Stimulated activated CD8-positive, alpha-beta memory T cell treated with anti-CD3 and anti-CD28 coated beads, Interleukin-12 subunit alpha, Interleukin-12 subunit beta, amount 100 ng/mL, for 4 hours (primary cell): Measurements from ENCODE around the gene DNM1L.
A peak's percentile ranks its signal among the peaks of the same experiment; 100 is the strongest.

Experiments used
- DNase-seq: peaks from one replicate; pipeline ENCODE4 v3.0.0-alpha.2; 2020; ENCODE audit warnings: low read depth

The DNM1L gene

DNA sequence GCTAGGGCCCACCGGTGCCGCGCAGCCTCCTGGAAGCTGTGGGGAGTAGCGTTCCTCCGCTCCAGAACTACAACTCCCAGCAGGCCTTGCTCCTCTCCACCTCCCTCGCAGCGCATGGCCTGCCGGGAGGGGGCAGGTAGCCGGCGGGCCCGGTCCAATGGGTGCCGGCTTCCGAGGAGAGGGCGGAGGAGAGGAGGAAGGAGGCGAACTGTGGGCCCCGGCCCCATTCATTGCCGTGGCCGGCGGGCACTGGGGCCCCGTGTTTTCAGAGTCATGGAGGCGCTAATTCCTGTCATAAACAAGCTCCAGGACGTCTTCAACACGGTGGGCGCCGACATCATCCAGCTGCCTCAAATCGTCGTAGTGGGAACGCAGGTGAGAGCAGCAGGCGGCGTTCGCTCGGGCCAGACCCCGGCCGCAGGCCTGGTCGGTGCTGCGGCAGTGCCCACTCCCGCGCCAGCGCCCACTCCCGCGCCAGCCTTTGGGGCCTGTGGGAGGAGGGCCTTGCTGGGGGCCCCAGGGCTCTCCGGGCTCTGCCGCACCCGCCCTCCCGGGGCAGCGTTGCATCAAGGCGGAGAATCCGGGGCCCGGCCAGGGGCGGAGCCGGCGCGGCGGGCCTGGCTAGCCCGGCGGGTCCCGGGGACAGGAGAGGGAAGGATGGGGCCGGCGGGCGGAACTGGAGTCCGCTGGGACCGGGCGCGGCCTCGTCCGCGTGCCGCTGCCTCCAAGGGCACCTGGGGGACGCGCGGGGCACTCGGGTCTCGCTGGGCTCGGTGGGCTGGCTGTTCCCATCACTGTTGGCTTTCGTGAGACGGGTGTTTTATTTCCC, at the start of gene DNM1L:
DNM1L (plus strand) TSS at position 211 of the 829 bp plus-strand sequence; CDS start at position 274, 63 bp downstream.
- DNase-seq, result peak; percentile 83

DNA sequence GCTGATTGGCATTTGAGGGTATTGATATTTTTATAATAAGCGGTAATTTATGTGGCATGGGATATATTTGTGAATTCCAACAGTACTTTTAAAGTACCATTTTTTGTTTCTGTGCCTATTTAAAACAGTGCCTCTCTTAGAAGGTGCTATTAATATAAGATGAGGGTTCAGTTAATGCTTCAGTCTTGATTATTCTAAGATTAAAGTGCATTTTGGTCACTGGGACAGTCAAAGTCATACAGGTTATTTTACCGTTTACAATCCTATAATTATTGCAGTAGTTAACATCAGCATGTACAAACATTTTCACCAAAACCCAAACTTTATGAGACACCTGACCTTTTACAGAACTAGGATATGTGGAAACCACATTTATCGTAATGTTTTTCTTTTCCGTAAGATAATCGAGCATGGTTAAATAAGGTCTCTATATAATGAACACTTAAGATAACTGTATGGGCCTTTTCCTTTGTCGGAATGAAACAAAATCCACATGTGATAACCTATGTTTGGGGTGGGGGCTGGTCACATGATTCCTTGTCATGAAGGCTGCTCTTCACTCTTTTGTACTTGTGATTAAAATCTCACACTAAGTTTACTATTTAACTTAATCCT, 37.7 kb upstream of the DNM1L start:
- DNase-seq, result no peak

- no peak for DNase-seq
These were observed 34.7 kb upstream of the DNM1L start for GRCh38 chr12:32644431-32644830.

DNA sequence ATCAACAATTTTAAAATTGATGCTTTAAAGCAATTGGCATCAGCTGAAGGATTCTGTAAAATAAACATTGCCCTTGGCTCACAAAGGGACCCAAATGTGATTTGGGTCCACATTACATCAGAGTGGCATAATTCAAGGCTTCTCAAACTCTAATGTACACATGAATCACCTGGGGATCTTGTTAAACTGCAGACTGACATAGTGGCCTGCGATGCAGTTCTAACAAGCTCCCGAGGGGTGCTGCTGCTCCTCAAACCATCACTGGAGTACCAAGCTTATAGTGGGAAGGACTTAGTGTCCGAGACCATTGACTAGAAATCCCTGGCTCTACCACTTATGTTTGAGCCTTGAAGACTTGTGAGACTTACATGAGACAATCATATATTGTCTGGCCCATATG, 31.8 kb upstream of the DNM1L start:
- no peak for DNase-seq

GRCh38 chr12:32650508-32650907, 28.6 kb upstream of the DNM1L start:
- DNase-seq, result no peak

DNA sequence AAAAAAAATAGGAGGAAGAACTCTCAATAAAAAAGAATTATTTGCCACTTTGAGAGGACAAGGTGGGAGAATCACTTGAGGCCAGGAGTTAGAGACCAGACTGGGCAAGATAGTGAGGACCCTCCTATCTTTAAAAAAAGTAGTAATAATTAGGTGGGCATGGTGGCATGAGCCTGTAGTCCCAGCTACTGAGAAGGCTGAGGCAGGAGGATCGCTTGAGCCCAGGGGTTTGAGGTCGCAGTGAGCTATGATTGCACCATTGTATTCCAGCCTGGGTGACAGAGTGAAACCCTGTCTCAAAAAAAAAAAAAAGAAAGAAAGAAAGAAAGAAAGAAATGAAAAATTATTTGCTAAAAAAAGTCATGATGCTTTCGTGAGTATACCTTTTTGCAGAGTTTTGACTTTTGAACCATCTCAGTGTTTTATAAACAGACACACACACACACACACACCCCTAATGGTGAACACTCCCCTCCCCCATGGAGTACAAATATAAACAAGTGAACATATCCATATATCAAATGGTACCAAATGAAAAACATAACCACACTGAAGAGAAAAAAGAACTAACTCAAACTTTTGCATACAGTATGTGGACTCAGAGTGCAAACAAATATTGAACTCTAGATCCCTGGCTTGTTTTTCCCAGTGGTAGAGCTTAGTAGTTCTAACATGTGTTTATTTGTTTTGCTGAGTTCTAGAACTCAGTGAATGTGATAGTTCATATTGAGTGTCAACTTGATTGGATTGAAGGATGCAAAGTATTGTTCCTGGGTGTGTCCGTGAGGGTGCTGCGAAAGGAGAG, 27.7 kb upstream of the DNM1L start:
- DNase-seq, result no peak

DNA sequence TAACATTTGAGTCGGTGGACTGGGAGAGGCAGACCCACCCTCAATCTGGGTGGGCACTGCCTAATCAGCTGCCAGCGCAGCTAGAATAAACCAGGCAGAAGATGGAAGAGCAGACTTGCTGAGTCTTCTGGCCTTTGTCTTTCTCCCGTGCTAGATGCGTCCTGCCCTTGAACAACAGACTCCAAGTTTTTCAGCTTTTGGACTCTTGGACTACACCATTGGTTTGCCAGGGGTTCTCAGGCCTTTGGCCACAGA, 27.2 kb upstream of the DNM1L start:
- no peak for DNase-seq

GRCh38 chr12:32659908-32660440, 19.1 kb upstream of the DNM1L start:
- DNase-seq, result no peak

DNA sequence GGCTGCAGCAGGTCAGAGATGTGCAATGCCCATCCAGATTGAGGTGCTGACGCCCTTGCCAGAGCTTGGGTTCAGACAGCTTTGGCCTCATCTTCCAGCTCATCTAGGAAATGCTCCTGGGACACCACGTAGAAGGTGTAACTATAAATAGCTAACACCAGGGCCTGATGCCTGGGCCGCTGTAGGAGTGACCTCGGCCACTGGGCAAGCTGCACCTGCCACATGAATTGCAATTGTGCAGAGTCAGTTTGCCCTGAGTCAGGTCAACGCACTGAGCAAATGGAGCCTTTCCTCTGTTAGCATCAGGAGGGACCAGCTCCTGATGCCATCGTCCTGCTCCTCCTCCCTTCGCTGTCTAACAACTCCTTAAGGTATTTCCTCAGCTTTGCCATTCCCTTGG, 17.4 kb upstream of the DNM1L start:
- DNase-seq, result no peak

- no peak for DNase-seq
These were observed 16.4 kb upstream of the DNM1L start for GRCh38 chr12:32662665-32663064.

DNA sequence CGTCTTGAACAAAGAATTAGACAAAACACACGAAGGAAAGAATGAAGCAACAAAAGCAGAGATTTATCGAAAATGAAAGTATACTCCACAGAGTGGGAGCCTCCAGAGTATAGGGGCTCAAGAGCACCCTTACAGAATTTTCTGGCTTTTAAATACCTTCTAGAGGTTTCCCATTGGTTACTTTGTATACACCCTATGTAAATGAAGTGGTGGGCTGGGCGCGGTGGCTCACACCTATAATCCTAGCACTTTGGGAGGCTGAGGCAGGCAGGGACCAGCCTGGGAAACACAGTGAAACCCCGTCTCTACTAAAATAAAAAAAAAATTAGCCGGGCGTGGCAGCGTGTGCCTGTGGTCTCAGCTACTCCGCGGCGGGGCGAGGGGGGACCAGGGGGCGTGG, 13.1 kb upstream of the DNM1L start:
- no peak for DNase-seq

GRCh38 chr12:32669584-32669983, 9.5 kb upstream of the DNM1L start:
- no peak for DNase-seq

DNA sequence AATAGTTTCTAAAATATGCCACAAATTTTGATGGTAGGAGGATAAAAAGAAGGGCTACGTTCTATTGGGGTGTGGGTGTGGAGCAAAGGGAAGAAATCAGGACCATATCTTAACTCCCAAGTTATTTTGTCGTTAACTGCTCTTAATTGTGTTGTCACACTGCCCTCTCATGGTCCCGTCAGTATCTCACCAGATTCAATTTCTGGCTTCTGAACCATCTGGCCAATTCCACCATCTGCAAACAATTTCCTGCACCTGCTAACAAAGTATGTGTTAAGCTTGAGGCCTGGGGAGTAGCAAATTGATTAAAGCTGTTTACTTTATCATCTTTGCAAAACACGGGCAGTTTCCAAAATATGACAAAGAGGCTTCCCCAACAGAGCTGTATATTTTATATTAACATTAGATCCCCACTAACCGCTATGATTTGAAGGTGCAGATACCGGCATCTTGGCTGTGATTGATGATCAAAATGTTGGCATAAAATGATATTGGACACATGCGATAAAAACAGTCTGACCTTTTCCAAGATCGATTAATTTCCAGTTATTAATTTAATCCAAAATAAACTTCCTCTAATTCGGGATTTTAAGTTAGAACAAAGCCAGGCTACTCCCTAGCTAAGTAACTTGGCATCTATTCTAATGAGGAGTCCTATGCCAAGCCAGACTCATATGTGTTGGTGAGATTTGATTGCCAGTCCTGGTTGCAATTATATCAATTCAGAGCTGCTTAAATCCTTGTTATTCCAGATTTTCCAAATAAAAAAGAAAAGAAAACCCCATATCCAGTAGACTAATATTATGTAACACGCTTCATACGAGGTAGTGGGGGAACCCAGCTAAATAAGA, 6.9 kb upstream of the DNM1L start:
- DNase-seq, result no peak

GRCh38 chr12:32679920-32680237, 778 bp downstream of the DNM1L start:
- DNase-seq, result no peak

DNA sequence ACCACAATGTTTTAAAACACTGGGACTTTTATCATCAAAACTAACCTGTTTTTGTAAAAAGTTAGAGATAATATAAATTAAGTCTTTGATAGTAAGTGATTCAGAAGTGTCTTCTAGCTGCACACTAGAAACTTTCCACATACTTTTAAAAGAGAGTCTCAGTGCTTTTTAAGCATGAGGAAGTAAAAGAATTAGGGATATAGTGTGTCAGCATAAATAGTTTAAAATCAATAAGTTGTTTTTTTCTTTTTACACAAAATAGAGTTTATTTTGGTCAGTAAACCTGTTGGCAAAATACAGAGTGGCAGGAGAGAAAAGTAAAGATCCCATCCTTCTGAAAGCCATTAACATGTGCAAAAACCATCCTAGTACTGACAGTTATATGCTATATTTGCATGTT, 1.7 kb downstream of the DNM1L start:
- no peak for DNase-seq

DNA sequence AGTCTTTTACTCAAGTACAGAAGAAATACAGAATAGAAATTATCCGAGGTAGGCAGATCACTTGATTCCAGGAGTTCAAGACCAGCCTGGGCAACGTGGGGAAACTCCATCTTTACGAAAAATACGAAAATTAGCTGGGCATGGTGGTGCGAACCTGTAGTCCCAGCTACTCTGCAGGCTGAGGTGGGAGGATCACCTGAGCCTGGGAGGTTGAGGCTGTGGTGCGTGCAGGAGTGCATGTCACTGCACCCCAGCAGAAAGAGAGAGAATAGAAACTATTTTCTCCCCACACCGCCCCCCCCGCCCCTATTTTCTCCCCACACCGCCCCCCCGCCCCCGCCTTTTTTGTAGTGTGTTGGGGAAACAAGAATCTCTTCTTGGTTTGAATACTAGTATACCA, 2.2 kb downstream of the DNM1L start:
- no peak for DNase-seq

- DNase-seq, result no peak
These were observed 7.2 kb downstream of the DNM1L start for GRCh38 chr12:32686340-32686739.

- no peak for DNase-seq
These were observed 9.7 kb downstream of the DNM1L start for GRCh38 chr12:32688786-32689185.

- DNase-seq, result no peak
These were observed 11.8 kb downstream of the DNM1L start for GRCh38 chr12:32690927-32691326.

DNA sequence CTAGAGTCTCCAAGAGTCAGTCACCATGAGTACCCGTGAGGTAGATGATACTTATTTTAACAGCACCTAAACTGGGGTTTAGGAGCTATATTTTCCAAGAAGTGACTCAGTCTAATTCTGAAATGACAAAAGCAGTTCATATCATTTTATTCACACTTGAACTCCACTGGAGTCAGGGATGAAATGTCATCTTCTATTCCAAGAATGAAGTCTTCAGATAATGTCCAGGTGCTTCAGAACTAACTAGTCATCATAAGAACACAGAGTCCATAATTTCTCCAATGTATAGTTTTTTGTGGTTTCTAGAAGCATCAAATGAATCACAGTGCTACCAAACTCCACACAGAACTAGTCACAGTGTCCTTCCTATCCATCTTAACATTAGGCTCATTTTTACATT, 13.3 kb downstream of the DNM1L start:
- no peak for DNase-seq

DNA sequence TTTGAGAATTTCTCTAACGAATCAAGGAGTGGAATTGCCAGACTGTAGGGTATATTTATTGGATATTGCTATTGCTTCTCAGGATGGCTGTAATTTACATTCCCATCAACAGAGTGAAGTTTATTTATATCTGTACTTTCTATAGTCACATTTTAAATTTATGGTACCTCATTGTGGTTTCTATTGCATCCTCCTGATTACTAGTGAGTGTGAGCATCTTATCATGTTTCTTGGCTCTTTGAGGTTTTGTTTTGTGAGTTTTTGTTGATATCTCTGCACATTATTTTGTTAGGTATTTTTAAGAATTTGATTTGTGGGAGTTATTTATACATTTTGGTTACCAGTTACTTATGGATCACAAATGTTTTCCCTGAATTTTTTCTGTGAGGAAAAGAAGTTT, 13.9 kb downstream of the DNM1L start:
- no peak for DNase-seq

DNA sequence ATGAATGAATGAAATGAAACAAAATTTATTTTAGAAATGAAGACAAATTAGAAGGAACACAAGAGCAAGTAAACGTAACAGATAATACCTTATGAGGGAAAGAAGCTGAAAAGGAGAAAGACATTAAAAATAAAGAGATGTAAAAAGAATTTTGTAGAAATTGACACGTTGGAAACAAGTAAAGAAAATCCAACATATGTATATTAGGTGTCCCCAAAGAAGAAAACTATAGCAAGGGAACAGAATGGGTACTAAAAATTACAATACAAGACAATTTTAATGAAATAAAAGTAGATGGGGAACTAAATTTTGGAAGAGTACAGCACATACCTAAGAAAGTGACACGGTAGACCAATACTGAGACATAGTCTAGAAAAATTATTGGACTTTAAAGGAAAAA, 16.7 kb downstream of the DNM1L start:
- no peak for DNase-seq
